Ishikawa (cell line): ENCODE data around the gene SOX6.

Source experiments
- CEBPB ChIP-seq: IDR thresholded peaks from 2 replicates; pipeline ENCODE4 v1.6.1; 2012
- CREB1 ChIP-seq: IDR thresholded peaks from 2 replicates; pipeline ENCODE4 v1.6.1; 2012; ENCODE audit warnings: low read depth
- EGR1 ChIP-seq: IDR thresholded peaks from 2 replicates; pipeline ENCODE4 v1.6.1; 2012
- EP300 ChIP-seq: IDR thresholded peaks from 2 replicates; pipeline ENCODE4 v1.6.1; 2012; ENCODE audit warnings: borderline replicate concordance
- FOXM1 ChIP-seq: IDR thresholded peaks from 2 replicates; pipeline ENCODE4 v1.6.1; 2012; ENCODE audit warnings: low read depth, borderline replicate concordance
- MAX ChIP-seq: IDR thresholded peaks from 2 replicates; pipeline ENCODE4 v1.6.1; 2012
- NFIC ChIP-seq: IDR thresholded peaks from 2 replicates; pipeline ENCODE4 v1.6.1; 2012
- RAD21 ChIP-seq: IDR thresholded peaks from 2 replicates; pipeline ENCODE4 v1.6.1; 2012; ENCODE audit warnings: low read depth
- REST ChIP-seq: IDR thresholded peaks from 2 replicates; pipeline ENCODE4 v1.6.1; 2012; ENCODE audit warnings: low read depth, mild to moderate bottlenecking
- TAF1 ChIP-seq: IDR thresholded peaks from 2 replicates; pipeline ENCODE4 v1.6.1; 2012; ENCODE audit warnings: low read depth, mild to moderate bottlenecking
- TCF12 ChIP-seq: IDR thresholded peaks from 2 replicates; pipeline ENCODE4 v1.6.1; 2012; ENCODE audit warnings: low read depth
- TEAD4 ChIP-seq: IDR thresholded peaks from 2 replicates; pipeline ENCODE4 v1.6.1; 2012
- USF1 ChIP-seq: IDR thresholded peaks from 2 replicates; pipeline ENCODE4 v1.6.1; 2012
- YY1 ChIP-seq: IDR thresholded peaks from 2 replicates; pipeline ENCODE4 v1.6.1; 2012; ENCODE audit warnings: low read depth
- ZBTB7A ChIP-seq: IDR thresholded peaks from 2 replicates; pipeline ENCODE4 v1.6.1; 2012; ENCODE audit warnings: low read depth

Gene SOX6

GRCh38 chr11:16313846-16314245 lies 42.5 kb downstream of the SOX6 start:
- TF ChIP-seq MAX (no peak), CEBPB (no peak), REST (no peak), TEAD4 (no peak), NFIC (no peak), USF1 (no peak), EP300 (no peak)

- TF ChIP-seq NFIC, result no peak
Observed at GRCh38 chr11:16312233-16312765, 44.0 kb downstream of the SOX6 start.

GRCh38 chr11:16311831-16312230 lies 44.5 kb downstream of the SOX6 start:
- TF ChIP-seq YY1, result no peak
- no peak for TF ChIP-seq TAF1
- TF ChIP-seq CEBPB, result no peak
- TF ChIP-seq EP300, result no peak
- no peak for TF ChIP-seq CREB1

- TF ChIP-seq NFIC (no peak), USF1 (no peak), YY1 (no peak), RAD21 (no peak), CREB1 (no peak), MAX (no peak), TAF1 (no peak), REST (no peak), FOXM1 (no peak), TCF12 (no peak), EGR1 (no peak), EP300 (no peak)
Observed at GRCh38 chr11:16310943-16311342, 45.4 kb downstream of the SOX6 start.

- TF ChIP-seq MAX (no peak), EGR1 (no peak), TAF1 (no peak), CEBPB (no peak), RAD21 (no peak), USF1 (no peak), CREB1 (no peak), EP300 (no peak), YY1 (no peak), REST (no peak), FOXM1 (no peak), TEAD4 (no peak), ZBTB7A (no peak), NFIC (no peak), TCF12 (no peak)
Observed at GRCh38 chr11:16309226-16309625, 47.1 kb downstream of the SOX6 start.
